Measurements from ENCODE around the gene CCDC174.

Gene CCDC174

GRCh38 chr3:14614189-14614588 is 37.4 kb upstream of the CCDC174 start:
- no peak for DNase-seq
- no peak for TF ChIP-seq CTCF (IDR thresholded peaks at IDR 0.05)
- Histone ChIP-seq H3K4me3 (no peak overlapping the region), H3K27me3 (peaks cover 0 to 35% of the 10 kb centered on the region in 2 donors), H3K9me3 (no peaks in the 10 kb centered on the region), H3K27ac (no peak overlapping the region), H3K4me1 (no peaks in the 10 kb centered on the region), H3K36me3 (no peaks in the 10 kb centered on the region)
- intact Hi-C loops (cut with DNase I; ENCODE audit: low total_unique reads): no loop called here

- Histone ChIP-seq H3K4me3 (no peak overlapping the region), H3K9me3 (no peaks in the 10 kb centered on the region), H3K27me3 (peaks cover 0 to 35% of the 10 kb centered on the region in 2 donors), H3K4me1 (no peaks in the 10 kb centered on the region), H3K36me3 (no peaks in the 10 kb centered on the region), H3K27ac (no peak overlapping the region)
- DNase-seq: no peak
- intact Hi-C loops (cut with DNase I; ENCODE audit: low total_unique reads): no loop called here
- TF ChIP-seq CTCF (IDR thresholded peaks at IDR 0.05): no peak
Measured at GRCh38 chr3:14614862-14615261, 36.7 kb upstream of the CCDC174 start.

GRCh38 chr3:14616606-14617507 is 34.7 kb upstream of the CCDC174 start:
- Histone ChIP-seq H3K36me3 (no peaks in the 10 kb centered on the region), H3K27me3 (peaks cover 0 to 27% of the 10 kb centered on the region in 2 donors), H3K4me1 (no peaks in the 10 kb centered on the region), H3K9me3 (no peaks in the 10 kb centered on the region), H3K4me3 (no peak overlapping the region), H3K27ac (no peak overlapping the region)
- intact Hi-C loops (cut with DNase I; ENCODE audit: low total_unique reads): no loop called here
- TF ChIP-seq CTCF (IDR thresholded peaks at IDR 0.05): no peak
- DNase-seq: peak in 1 of 2 donors; percentile 12

GRCh38 chr3:14617508-14618023 is 34.0 kb upstream of the CCDC174 start:
- Histone ChIP-seq H3K36me3 (no peaks in the 10 kb centered on the region), H3K4me1 (no peaks in the 10 kb centered on the region), H3K27ac (no peak overlapping the region), H3K9me3 (no peaks in the 10 kb centered on the region), H3K4me3 (no peak overlapping the region), H3K27me3 (peaks cover 0 to 26% of the 10 kb centered on the region in 2 donors)
- DNase-seq: no peak
- intact Hi-C loops (cut with DNase I; ENCODE audit: low total_unique reads): no loop called here
- TF ChIP-seq CTCF (IDR thresholded peaks at IDR 0.05): no peak

GRCh38 chr3:14619605-14620004 is 32.0 kb upstream of the CCDC174 start:
- Histone ChIP-seq H3K36me3 (no peaks in the 10 kb centered on the region), H3K27me3 (peaks cover 0 to 24% of the 10 kb centered on the region in 2 donors), H3K4me3 (no peak overlapping the region), H3K9me3 (no peaks in the 10 kb centered on the region), H3K4me1 (no peaks in the 10 kb centered on the region), H3K27ac (no peak overlapping the region)
- DNase-seq: no peak
- intact Hi-C loops (cut with DNase I; ENCODE audit: low total_unique reads): no loop called here
- no peak for TF ChIP-seq CTCF (IDR thresholded peaks at IDR 0.05)

Measured in tibial artery (tissue), 4 donors.